Liver (tissue), 3 donors: ENCODE results near the gene SGTB.

Experiments
- CTCF ChIP-seq: fragments of 150-350 bp; IDR thresholded peaks from 2 replicates; pipeline ENCODE4 v1.5.1; 2017; ENCODE audit warnings: improper control_type of control experiment, low read depth, low read length; ENCODE audit not compliant: missing input control
- FOXA1 ChIP-seq: IDR thresholded peaks from 2 replicates; pipeline ENCODE4 v1.6.1; 2016; ENCODE audit warnings: antibody characterized with exemption
- GABPA ChIP-seq, 2 donors: IDR thresholded peaks in 1 of 2; conservative IDR thresholded peaks in 1 of 2; 2 replicates each; pipeline ENCODE4 v1.6.1; 2016; ENCODE audit warnings: antibody characterized with exemption in 2 of 2, mild to moderate bottlenecking in 1 of 2, moderate library complexity in 1 of 2
- HNF4G ChIP-seq: IDR thresholded peaks from 2 replicates; pipeline ENCODE4 v1.6.1; 2016; ENCODE audit warnings: antibody characterized with exemption
- JUND ChIP-seq, 2 donors: IDR thresholded peaks; 2 replicates each; pipeline ENCODE4 v1.6.1; 2016; ENCODE audit warnings: antibody characterized with exemption in 2 of 2
- MAX ChIP-seq: IDR thresholded peaks from 2 replicates; pipeline ENCODE4 v1.6.1; 2016; ENCODE audit warnings: antibody characterized with exemption
- RAD21 ChIP-seq, 2 donors: IDR thresholded peaks; 2 replicates each; pipeline ENCODE4 v1.6.1; 2016; ENCODE audit warnings: antibody characterized with exemption in 2 of 2, mild to moderate bottlenecking in 2 of 2
- SP1 ChIP-seq: IDR thresholded peaks from 2 replicates; pipeline ENCODE4 v1.6.1; 2018; ENCODE audit warnings: antibody characterized with exemption, mild to moderate bottlenecking
- TAF1 ChIP-seq: conservative IDR thresholded peaks from 2 replicates; pipeline ENCODE4 v1.6.1; 2016; ENCODE audit warnings: antibody characterized with exemption, mild to moderate bottlenecking
- YY1 ChIP-seq: IDR thresholded peaks from 2 replicates; pipeline ENCODE4 v1.6.1; 2016; ENCODE audit warnings: antibody characterized with exemption, mild to moderate bottlenecking
- ZBTB33 ChIP-seq: IDR thresholded peaks from 2 replicates; pipeline ENCODE4 v1.6.1; 2016; ENCODE audit warnings: antibody characterized with exemption
- TF ChIP-seq, protein P1 (sequence below): IDR thresholded peaks from 2 replicates; pipeline ENCODE4 v1.6.1; 2016; ENCODE audit warnings: antibody characterized with exemption
- TF ChIP-seq, protein P2 (sequence below): IDR thresholded peaks from 2 replicates; pipeline ENCODE4 v1.6.1; 2016; ENCODE audit warnings: antibody characterized with exemption, mild to moderate bottlenecking
- donor health status: healthy.
- donor health status: healthy.

GRCh38 chr5:65640240-65640639 is 81.7 kb downstream of the SGTB start:
- TF ChIP-seq CTCF: no peak
- no peak for TF ChIP-seq FOXA1
- no peak for TF ChIP-seq HNF4G
- TF ChIP-seq RAD21 (IDR thresholded peaks at IDR 0.05): no peak
- TF ChIP-seq SP1: no peak
- TF ChIP-seq, protein P1, sequence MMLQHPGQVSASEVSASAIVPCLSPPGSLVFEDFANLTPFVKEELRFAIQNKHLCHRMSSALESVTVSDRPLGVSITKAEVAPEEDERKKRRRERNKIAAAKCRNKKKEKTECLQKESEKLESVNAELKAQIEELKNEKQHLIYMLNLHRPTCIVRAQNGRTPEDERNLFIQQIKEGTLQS: no peak
- TF ChIP-seq GABPA (IDR thresholded peaks at IDR 0.05 in 1 of 2, conservative IDR thresholded peaks at IDR 0.05 in 1 of 2): no peak
- no peak for TF ChIP-seq TAF1
- no peak for TF ChIP-seq YY1
- no peak for TF ChIP-seq ZBTB33
- TF ChIP-seq, protein P2, sequence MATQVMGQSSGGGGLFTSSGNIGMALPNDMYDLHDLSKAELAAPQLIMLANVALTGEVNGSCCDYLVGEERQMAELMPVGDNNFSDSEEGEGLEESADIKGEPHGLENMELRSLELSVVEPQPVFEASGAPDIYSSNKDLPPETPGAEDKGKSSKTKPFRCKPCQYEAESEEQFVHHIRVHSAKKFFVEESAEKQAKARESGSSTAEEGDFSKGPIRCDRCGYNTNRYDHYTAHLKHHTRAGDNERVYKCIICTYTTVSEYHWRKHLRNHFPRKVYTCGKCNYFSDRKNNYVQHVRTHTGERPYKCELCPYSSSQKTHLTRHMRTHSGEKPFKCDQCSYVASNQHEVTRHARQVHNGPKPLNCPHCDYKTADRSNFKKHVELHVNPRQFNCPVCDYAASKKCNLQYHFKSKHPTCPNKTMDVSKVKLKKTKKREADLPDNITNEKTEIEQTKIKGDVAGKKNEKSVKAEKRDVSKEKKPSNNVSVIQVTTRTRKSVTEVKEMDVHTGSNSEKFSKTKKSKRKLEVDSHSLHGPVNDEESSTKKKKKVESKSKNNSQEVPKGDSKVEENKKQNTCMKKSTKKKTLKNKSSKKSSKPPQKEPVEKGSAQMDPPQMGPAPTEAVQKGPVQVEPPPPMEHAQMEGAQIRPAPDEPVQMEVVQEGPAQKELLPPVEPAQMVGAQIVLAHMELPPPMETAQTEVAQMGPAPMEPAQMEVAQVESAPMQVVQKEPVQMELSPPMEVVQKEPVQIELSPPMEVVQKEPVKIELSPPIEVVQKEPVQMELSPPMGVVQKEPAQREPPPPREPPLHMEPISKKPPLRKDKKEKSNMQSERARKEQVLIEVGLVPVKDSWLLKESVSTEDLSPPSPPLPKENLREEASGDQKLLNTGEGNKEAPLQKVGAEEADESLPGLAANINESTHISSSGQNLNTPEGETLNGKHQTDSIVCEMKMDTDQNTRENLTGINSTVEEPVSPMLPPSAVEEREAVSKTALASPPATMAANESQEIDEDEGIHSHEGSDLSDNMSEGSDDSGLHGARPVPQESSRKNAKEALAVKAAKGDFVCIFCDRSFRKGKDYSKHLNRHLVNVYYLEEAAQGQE: no peak
- no peak for TF ChIP-seq JUND (IDR thresholded peaks at IDR 0.05)
- TF ChIP-seq MAX: no peak
